SK-N-SH treated with all-trans-retinoic acid at 6 μM for 48 hours (cell line): ENCODE measurements around the gene GARNL3.

Source experiments
- BACH2 ChIP-seq: fragments of 250-450 bp; sonication (Bioruptor Pico); IDR thresholded peaks from 2 replicates; pipeline ENCODE4 v1.9.0; 2021; ENCODE audit warnings: mild to moderate bottlenecking, borderline replicate concordance
- ESRRG ChIP-seq: fragments of 250-450 bp; sonication (Bioruptor Pico); IDR thresholded peaks from 2 replicates; pipeline ENCODE4 v1.6.1; 2021; ENCODE audit warnings: mild to moderate bottlenecking
- PATZ1 ChIP-seq: fragments of 250-450 bp; sonication (Bioruptor Pico); IDR thresholded peaks from 2 replicates; pipeline ENCODE4 v1.8.0; 2020; ENCODE audit warnings: mild to moderate bottlenecking, moderate library complexity, borderline replicate concordance
- SNAI2 ChIP-seq: fragments of 250-450 bp; sonication (Bioruptor Pico); IDR thresholded peaks from 2 replicates; pipeline ENCODE4 v1.5.0; 2020; ENCODE audit warnings: mild to moderate bottlenecking, moderate library complexity
- TOX ChIP-seq: fragments of 250-450 bp; sonication (Bioruptor Pico); IDR thresholded peaks from 2 replicates; pipeline ENCODE4 v1.8.0; 2021; ENCODE audit warnings: mild to moderate bottlenecking, moderate library complexity, borderline replicate concordance
- ZC3H10 ChIP-seq: fragments of 250-450 bp; sonication (Bioruptor Pico); IDR thresholded peaks from 2 replicates; pipeline ENCODE4 v1.5.1; 2021; ENCODE audit warnings: mild to moderate bottlenecking, moderate library complexity
- ZFP3 ChIP-seq: fragments of 250-450 bp; sonication (Bioruptor Pico); IDR thresholded peaks from 2 replicates; pipeline ENCODE4 v1.5.0; 2020; ENCODE audit warnings: mild to moderate bottlenecking, moderate library complexity
- ZFP30 ChIP-seq: fragments of 450-650 bp; formaldehyde crosslinking; IDR thresholded peaks from 2 replicates; pipeline ENCODE4 v1.5.0; 2022; ENCODE audit warnings: mild to moderate bottlenecking, moderate library complexity
- ZNF70 ChIP-seq: fragments of 450-650 bp; formaldehyde crosslinking; IDR thresholded peaks from 2 replicates; pipeline ENCODE4 v1.5.0; 2020; ENCODE audit warnings: mild to moderate bottlenecking, moderate library complexity
- TF ChIP-seq, protein P1 (sequence below): fragments of 250-450 bp; sonication (Bioruptor Pico); IDR thresholded peaks from 2 replicates; pipeline ENCODE4 v1.5.1; 2020; ENCODE audit warnings: low read depth, mild to moderate bottlenecking, moderate library complexity
- TF ChIP-seq, protein P2 (sequence below): fragments of 250-450 bp; sonication (Bioruptor Pico); IDR thresholded peaks from 2 replicates; pipeline ENCODE4 v1.5.1; 2021; ENCODE audit warnings: mild to moderate bottlenecking, moderate library complexity

GRCh38 chr9:127293328-127293727 is 28.8 kb downstream of the GARNL3 start:
- no peak for TF ChIP-seq ESRRG (CRISPR knock-in tag)
- no peak for TF ChIP-seq ZFP3 (CRISPR knock-in tag)
- TF ChIP-seq, protein P1, sequence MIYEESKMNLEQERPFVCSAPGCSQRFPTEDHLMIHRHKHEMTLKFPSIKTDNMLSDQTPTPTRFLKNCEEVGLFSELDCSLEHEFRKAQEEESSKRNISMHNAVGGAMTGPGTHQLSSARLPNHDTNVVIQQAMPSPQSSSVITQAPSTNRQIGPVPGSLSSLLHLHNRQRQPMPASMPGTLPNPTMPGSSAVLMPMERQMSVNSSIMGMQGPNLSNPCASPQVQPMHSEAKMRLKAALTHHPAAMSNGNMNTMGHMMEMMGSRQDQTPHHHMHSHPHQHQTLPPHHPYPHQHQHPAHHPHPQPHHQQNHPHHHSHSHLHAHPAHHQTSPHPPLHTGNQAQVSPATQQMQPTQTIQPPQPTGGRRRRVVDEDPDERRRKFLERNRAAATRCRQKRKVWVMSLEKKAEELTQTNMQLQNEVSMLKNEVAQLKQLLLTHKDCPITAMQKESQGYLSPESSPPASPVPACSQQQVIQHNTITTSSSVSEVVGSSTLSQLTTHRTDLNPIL (CRISPR knock-in tag) = no peak
- no peak for TF ChIP-seq BACH2
- TF ChIP-seq TOX (CRISPR knock-in tag) = no peak
- no peak for TF ChIP-seq ZNF70 (CRISPR knock-in tag)
- TF ChIP-seq PATZ1 = no peak
- no peak for TF ChIP-seq SNAI2 (CRISPR knock-in tag)
- no peak for TF ChIP-seq ZC3H10 (CRISPR knock-in tag)
- TF ChIP-seq, protein P2, sequence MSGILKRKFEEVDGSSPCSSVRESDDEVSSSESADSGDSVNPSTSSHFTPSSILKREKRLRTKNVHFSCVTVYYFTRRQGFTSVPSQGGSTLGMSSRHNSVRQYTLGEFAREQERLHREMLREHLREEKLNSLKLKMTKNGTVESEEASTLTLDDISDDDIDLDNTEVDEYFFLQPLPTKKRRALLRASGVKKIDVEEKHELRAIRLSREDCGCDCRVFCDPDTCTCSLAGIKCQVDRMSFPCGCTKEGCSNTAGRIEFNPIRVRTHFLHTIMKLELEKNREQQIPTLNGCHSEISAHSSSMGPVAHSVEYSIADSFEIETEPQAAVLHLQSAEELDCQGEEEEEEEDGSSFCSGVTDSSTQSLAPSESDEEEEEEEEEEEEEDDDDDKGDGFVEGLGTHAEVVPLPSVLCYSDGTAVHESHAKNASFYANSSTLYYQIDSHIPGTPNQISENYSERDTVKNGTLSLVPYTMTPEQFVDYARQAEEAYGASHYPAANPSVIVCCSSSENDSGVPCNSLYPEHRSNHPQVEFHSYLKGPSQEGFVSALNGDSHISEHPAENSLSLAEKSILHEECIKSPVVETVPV = no peak
- no peak for TF ChIP-seq ZFP30
